NK-92 (cell line): Measurements from ENCODE around the gene CAMSAP1.

ENCODE experiments used
- DNase-seq: peaks from one replicate; lab custom pipeline; 2025; ENCODE audit not compliant: unreplicated experiment; lab: John Stamatoyannopoulos, UW

Gene CAMSAP1

DNA sequence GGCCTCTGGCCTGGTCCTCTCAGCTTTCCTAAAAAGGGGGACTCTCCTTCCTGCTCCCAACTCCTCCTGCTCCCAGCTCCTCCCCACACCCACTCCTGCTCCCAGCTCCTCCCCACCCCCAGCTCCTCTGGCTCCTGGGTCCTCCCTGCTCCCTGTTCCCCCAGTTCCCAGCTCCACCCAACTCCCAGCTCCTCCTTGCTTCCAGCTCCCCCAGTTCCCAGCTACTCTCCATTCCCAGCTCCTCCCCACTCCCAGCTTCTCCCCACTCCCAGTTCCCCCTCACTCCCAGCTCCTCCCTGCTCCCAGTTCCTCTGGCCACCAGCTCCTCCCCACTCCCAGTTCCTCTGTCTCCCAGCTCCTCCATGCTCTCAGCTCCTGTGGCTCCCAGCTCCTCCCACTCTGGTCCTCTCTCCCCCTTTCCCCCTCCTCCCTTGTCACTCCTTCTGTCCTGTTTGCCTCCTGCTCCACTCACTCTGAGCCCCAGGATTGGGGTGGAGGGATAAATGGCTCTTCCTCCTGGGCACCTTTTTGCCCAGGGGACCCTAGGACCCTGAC is 129.6 kb downstream of the CAMSAP1 start:
- DNase-seq = no peak

DNA sequence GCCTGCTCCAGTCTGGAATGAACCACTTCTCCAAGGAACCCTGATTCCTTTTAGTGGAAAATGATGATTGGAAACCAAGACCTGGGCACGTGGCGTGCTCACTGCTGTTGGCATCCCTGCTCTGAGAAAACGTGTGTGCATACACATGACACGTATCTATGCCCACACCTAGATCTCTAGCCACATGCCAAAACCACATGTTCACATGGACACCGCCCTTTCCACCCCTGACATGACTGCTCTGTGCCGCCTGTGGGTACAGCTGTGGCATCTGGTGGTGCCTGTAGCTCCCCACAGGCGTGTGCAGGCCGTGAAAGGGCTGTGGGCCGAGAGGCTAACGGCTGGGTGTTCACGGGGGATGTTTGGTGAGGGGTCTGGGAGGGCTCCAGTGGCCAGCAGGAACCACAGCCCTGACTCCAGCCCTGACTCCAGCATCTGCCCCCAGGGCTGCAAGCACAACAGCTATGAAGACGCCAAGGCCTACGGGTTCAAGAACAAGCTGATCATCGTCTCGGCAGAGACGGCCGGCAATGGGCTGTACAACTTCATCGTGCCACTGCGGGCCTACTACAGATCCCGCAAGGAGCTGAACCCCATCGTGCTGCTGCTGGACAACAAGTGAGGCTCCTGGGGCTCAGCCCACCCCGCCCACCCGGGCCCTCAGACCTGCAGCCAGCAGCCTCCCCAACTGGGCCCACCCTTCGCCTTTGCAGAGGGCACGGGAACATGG is 130.3 kb downstream of the CAMSAP1 start:
- DNase-seq = no peak

DNA sequence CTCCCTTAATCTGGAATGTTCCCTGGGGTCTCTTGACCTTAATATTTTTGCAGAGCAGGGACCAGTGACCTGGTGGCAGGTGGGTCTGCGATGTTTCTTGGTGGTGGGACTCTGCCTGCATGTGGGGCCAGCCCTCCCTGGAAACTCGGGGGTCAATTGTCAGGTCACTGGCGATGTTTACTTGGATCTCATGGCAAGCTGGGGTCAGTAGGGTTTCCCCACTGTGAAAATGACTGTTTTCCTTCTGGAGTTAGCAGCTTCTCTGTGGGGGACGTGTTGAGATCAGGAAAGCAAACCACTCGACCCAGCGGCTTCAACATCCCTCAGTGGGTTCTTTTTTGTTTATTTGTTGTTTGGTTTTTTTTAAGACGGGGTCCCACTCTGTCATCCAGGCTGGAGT is 131.4 kb downstream of the CAMSAP1 start:
- no peak for DNase-seq

DNA sequence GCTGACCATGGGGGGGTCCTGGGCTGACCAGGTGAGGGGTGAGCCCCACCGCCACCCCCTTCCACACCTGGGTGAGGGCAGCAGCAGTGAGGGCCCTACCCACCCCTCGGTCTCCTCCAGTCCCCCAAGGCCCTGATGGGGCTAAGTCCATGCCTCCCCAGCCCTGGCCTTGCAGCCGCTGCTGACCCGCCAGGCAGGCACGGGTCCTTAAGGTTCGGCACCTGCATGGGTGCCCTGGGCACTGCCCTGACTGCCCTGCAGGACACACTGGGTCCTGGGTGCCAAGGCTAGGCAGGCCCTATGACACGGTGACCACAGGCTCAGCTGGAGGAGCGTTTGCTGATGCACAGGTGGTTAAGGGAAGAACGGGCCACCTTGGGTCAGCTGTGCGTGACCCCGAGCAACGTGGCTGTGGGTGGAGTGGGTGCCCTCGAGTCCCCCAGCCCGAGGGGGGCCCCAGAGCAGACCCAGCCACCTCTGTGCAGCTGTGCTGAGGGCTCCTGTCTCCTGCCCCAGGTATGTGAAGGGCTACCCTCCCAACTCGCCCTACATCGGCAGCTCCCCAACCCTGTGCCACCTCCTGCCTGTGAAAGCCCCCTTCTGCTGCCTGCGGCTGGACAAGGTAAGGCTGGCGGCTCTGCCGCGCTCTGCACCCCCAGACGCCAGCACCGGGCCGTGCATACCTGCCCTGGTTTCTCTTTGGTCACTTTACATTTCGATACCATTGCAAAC is 132.4 kb downstream of the CAMSAP1 start:
- no peak for DNase-seq

DNA sequence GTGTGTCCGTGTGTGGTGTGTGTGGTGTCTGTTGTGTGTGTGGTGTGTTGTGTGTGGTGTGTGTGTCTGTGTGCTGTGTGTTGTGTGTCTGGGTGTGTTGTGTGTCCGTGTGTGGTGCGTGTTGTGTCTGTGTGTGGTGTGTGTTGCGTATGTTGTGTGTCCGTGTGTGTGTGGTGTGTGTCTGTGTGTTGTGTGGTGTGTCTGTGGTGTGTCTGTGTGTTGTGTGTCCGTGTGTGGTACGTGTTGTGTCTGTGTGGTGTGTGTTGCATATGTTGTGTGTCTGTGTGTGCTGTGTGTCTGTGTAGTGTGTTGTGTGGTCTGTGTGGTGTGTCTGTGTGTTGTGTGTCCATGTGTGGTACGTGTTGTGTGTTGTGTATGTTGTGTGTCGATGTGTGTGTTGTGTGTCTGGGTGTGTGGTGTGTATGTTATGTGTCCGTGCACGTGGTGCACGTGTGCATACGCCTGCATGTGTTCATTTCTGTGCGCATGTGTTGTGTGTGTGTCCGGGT is 133.1 kb downstream of the CAMSAP1 start:
- DNase-seq = no peak

DNA sequence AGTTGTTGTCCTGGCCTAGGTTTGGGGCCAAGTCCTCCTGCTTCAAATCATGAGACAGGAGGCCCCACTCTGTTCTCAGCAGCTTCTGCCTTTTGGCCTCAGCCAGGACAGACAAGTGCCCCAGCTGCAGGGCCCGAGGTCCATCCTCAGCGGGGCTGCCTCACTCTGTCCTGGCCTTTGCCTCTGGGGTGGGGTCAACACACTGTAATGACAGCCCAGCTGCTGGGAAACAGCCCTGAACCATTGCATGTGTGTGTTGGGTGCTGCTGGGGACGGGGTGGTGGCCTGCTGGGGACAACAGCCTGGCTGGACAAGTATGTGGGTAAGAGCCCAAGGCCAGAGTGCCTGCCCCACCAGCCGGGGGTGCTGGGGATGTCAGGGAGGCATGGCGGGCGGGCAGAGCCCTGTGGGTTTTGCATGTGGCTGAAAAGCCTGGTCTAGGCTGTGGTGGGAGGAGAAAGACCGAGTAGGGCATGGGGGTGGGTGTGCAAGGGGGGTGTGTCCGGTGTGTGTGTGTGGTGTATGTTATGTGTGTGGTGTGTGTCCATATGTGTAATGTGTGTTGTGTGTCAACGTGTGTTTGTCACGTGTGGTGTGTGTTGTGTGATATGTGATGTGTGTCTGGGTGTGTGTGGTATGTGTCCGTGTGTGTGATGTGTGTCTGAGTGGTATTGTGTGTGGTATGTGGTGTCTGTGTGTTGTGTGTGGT is 133.7 kb downstream of the CAMSAP1 start:
- DNase-seq = no peak

DNA sequence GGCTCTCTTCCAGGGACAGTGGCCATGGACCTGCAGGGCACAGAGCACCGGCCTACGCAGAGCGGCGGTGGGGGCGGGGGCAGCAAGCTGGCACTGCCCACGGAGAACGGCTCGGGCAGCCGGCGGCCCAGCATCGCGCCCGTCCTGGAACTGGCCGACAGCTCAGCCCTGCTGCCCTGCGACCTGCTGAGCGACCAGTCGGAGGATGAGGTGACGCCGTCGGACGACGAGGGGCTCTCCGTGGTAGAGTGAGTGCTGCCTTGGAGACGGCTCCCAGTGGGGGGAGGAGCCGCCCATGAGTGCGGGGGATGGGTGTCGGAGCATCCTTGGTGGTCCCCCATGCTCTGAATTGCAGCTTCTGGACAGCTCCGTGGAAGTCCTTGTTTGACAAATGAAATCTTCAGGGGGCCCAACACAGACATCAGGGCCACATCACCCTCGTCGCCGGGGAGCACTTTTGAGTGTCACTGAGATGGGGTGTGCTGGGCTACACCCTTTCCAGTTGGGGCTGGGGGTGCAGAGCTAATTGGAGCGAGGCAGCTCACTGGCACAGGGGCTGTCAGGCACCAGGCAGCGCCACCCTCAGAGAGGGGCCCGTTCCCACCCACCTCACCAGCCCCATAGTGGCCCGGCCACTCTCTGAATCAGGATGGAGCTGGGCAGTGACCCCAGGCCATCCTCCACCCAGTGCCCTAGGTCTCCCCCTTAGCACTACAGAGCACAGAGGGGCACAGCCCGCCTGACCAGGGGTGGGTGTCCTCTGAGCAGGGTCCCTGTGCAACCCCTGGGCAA is 134.4 kb downstream of the CAMSAP1 start:
- no peak for DNase-seq

DNA sequence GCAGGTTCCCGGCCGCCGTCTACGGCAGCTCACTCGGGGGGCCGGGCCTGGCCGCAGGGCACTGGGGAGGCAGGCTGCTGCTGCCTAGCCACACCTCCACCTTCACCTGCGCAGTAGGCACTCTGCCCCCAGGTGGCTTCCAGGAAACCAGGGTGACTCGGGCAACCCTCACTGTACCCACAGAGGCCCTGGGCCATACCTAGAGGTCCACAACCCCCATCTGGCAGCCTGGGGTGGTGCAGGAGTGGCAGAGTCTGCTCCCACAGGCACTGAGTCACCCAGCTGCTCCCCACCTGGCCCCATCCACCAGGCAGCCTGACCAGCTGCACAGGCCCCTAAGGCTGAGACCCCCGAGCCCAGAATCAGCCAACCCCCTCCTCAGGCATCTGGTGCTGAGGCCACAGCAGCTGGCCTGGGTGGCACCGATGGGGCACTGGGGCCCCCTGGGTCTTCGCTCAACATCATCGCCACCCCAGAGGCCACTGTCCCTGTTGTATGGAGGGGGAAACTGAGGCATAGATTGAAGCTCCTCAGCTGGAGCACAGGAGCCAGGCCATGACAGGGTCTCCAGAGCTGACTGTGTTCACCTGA is 135.2 kb downstream of the CAMSAP1 start:
- no peak for DNase-seq

DNA sequence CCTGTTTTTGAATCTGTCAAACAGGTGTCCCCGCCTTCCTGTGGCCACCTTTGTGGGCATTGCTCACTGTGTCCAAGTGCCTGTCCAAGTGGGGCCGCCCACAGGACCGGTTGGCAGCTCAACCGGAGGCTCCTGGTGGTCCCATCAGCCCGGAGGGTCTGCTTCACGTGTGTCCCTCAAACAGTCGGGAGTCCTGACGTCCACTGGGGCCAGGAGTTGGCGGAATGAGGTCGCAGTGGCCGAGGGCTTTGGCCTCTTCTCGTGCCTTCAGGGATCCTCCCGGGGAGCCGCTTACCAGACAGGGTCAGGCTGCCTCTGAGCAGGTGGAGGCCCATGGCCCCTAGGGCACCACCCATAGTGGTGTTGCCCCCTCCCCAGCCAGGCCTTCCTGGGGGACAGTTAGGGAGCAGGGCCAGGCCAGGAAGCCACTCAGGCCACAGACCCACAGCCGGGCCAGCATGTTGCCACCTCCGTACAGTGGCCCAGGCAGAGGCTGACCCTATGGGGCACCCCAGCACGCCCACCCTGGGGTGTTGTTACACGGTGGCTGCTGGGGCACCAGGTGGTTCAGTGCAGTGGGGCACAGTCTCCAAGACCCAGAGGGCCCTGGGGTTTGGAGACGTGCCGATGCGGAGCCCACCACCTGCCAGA is 135.8 kb downstream of the CAMSAP1 start:
- DNase-seq = no peak

DNA sequence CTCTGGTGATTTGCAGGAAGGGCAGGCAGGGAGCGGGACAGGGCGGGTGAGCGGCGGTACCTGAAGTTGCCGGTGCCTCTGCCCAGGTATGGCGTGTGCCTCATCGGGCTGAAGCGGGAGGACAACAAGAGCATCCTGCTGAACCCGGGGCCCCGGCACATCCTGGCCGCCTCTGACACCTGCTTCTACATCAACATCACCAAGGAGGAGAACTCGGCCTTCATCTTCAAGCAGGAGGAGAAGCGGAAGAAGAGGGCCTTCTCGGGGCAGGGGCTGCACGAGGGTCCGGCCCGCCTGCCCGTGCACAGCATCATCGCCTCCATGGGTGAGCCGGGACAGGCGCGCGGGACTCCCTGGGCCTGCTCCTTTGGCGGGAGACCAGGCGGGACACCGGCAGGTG is 136.6 kb downstream of the CAMSAP1 start:
- DNase-seq = no peak

DNA sequence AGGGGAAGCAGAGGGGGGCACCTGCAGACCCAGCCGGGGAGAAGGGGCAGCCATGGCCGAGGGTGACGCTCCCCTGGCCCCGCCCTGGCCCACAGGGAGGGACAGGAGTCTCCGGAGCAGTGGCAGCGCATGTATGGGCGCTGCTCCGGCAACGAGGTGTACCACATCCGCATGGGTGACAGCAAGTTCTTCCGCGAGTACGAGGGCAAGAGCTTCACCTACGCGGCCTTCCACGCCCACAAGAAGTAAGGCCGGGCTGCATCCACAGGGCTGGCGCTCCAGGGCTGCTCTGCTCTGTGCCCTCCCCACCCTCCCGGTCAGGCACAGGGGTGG is 137.2 kb downstream of the CAMSAP1 start:
- no peak for DNase-seq

DNA sequence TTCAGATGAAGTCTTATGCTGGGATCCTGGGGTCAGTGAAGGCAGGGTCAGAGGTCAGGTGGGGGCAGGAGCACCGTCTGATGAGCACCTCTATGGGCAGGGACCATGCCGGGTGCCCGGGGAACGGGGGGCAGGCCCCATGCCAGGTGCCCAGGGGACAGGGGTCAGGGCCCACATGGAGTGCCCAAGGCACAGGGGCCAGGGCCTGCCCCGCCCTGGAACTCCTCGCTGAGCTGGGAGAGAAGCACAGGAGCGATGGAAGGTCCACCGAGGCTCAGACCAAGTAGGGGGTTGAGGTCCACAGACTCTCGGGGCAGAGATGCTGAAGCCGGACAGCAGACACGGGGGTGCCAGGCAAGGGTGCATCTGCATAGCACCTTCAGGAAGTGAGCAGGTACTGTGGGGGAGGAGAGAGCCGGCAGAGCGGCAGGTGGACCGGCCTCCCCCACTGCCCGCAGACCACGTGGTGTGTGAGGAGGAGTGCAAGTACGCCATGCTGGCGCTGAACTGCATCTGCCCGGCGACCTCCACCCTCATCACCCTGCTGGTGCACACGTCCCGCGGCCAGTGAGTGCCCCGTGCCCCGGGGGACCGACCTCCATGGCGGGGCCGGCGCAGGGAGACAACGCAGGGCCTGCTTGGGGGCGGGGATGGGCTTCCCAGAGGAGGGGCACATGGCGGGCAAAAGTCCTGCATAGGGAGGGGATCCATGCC is 137.7 kb downstream of the CAMSAP1 start:
- DNase-seq = no peak

DNA sequence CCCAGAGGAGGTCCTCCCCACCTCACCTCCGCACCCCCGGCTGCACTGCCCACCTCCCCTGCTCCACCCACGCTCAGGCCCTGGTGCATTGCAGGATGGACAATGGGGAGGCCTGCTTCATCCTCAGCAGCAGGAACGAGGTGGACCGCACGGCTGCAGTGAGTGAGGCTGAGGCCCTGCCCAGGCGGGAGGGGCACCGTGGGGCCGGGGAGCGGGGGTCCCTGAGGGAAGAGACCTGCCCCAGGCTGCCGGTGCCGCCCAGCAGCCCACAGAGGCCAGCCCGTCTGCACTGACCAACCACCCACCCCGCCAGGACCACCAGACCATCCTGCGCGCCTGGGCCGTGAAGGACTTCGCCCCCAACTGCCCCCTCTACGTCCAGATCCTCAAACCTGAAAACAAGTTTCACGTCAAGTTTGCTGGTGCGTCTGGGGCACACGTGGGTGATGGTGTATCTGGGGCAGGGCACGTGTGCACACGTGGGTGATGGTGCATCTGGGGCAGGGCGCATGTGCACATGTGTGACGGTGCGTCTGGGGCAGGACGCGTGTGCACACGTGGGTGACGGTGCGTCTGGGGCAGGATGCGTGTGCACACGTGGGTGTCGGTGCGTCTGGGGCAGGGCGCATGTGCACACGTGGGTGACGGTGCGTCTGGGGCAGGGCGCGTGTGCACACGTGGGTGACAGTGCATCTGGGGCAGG is 138.7 kb downstream of the CAMSAP1 start:
- DNase-seq = no peak

DNA sequence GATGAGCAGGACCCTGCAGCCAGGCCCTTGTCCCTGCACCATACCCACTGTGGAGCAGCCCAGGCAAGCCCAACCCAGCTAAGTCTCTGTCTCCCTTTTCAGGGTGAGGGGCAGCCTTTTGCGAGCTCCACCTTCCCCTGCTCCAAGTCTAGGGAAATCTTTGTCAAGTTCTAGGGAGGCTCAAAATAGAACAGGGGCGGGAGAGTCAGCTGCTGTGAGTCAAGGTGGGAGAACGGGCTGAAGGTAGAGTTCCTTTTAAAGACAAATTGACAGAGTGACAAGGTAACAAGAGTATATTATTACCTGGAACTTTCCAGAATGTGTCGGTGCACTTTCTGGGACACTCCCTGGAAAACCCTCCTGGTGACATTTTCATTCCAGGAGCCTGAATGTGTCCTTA is 140.6 kb downstream of the CAMSAP1 start:
- DNase-seq = no peak

DNA sequence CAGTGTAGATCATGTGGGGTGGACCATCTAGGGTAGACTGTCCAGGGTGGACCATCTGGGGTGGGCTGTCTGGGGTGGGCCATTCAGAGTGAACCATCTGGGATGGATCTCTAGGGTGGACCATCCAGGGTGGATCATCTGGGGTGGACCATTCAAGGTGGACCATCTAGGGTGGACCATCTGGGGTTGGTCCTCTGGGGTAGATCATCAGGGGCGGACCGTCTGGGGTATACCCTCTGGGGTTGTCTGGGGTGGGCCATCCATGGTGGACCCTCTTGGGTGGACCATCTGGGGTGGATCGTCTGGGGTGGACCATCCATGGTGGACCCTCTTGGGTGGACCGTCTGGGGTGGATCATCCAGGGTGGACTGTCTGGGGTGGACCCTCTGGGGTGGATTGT is 141.1 kb downstream of the CAMSAP1 start:
- no peak for DNase-seq

DNA sequence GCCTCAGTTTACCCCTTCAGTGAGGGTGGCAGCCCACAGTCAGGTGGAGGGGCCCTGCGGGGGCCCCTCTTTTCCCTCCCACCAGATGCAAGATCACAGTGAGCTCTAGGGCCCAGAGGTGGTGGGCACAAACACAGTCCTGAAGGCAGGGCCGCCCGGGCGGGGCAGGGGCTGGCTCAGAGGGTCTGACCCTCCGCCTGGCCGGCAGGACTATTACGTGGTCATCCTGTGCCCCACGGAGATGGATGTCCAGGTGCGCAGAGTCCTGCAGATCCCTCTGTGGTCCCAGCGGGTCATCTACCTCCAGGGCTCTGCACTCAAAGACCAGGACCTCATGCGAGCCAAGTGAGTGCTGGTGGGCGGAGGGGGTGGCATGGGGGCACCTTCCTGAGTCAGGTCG is 141.9 kb downstream of the CAMSAP1 start:
- no peak for DNase-seq

DNA sequence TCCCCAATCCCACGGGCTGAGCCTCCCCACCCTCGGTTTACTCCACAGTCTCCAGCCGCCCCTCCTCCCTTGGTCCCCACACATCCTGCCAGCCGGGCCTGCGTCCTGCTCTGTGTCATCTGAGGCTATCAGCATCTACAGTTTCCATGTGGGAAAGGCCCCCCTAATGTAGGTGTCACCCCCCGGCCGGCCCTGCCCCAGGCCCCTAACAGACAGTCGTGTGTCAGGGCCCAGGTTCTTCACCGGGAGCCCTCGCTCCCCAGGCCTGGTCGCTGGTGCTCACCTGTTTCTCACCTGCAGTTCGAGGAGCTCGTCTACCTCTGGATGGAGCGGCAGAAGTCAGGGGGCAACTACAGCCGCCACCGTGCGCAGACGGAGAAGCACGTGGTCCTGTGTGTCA is 142.6 kb downstream of the CAMSAP1 start:
- DNase-seq = no peak

DNA sequence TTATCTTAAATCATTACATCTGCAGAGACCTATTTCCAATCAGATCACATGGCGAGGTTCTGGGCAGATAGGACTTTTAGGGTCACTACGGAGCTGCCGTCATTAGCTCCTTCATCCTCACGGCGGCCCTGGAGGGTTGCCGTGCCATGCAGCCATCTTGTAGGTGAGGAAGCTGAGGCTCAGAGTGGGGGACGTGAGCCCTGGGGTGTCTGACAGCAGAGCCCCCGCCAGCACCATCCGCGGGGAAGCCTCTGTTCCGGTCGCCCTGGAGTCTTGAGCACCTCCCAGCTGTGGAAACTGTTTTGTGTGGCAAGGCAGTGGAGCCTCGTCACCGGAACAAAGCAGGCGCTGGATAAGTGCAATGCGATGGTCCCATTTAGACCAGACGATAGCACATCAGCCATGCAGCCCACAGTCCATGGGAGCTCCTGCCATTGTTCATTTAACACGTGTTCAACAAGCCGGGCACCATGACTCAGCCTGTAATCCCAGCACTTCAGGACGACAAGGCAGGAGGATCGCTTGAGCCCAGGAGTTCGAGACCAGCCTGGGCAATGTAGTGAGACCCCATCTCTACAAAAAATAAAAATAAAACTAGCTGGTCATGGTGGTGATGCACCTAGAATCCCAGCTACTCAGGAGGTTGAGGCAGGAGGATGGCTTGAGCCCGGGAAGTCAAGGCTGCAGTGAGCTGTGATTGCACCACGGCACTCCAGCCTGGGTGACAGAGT is 143.5 kb downstream of the CAMSAP1 start:
- no peak for DNase-seq
